HG03097 (cell line): ENCODE data around the gene PLOD1.
"Not testable (repeated sequence)": the region's sequence is repeated elsewhere in the genome, so short reads cannot be mapped to it uniquely, and the experiment has no call there.

Source experiments
- ATAC-seq: cut with Tn5 transposase; IDR thresholded peaks from one replicate; pipeline ENCODE4 v1.9.1; 2021; ENCODE audit not compliant: unreplicated experiment, low FRiP score

PLOD1 gene

GRCh38 chr1:12001249-12001917, 66.9 kb downstream of the PLOD1 start:
- ATAC-seq = no peak

GRCh38 chr1:12001996-12002493, 67.5 kb downstream of the PLOD1 start:
- no peak for ATAC-seq

- no peak for ATAC-seq
Measured at GRCh38 chr1:12003762-12004161, 69.2 kb downstream of the PLOD1 start.

DNA sequence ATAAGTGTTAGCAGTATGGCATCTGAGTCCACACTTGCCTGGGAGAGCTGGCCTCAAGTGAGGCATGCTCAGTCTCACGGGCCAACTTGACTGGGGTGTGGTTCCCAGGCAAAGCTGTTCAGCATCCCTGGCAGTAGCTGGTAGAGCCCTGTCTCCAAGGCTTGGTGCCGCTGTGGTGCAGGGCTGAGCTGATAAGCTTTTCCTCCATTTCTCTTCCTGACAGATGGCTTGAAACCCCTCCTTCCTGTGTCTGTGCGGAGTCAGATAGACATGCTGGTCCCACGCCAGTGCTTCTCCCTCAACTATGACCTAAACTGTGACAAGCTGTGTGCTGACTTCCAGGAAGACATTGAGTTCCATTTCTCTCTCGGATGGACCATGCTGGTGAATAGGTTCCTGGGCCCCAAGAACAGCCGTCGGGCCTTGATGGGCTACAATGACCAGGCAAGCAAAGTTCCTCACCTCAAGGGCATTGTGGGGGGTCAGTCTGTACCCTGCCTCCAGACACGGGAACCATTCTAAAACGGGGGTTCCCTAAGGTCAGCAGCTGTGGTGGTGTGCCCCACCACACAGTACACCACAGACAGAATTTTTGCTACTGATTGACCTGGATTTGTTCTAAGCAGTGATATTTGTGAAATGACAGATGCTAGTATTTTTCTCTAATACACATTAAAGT, 71.1 kb downstream of the PLOD1 start:
- no peak for ATAC-seq

DNA sequence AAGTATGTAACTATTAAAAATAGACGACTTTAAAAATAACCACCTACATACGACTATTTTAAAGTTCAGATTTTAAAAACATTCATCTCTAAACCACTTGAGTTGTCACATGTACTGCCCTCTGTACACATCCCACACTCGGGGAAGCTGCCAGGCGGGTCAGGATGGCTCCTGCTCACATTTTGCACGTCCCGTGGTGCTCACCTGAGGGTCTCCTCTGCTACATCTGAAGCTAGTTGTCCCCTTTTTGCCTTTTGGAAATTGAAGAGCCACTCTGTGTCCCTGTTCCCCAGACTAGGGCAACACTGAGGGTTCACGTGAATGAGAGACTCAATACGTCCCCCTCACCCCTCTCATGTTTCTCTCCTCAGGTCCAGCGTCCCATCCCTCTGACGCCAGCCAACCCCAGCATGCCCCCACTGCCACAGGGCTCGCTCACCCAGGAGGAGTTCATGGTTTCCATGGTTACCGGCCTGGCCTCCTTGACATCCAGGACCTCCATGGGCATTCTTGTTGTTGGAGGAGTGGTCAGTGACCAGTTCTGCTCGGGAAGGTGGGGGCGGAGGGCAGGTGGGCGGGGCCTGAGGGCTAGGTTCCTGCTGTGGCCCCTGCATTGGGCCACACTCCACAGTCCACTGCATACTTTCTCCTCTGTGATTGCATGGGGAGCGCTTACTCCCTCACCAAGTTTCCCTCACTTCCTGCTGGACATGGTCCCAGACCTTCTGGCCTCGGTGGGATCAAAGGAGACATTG, 71.8 kb downstream of the PLOD1 start:
- ATAC-seq = no peak

DNA sequence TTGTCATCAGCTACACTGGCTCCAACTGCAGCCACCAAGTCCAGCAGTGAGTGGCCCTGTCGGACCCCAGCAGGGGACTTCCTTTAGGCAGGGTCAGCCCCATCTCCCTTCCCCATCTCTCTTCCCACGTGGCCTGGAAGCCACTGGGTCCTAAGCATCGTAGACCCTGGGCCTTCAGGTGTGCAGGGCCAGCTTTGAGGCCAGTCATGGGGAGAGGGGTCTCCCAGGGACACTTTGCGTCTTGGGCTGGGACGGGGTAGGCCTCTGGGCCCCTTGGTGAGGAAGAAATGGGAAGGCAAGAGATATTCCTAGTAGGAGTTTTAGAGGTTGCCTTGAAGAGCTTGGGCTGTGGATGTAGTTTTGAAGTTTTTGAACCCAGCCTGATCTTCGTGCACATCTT, 72.7 kb downstream of the PLOD1 start:
- no peak for ATAC-seq

DNA sequence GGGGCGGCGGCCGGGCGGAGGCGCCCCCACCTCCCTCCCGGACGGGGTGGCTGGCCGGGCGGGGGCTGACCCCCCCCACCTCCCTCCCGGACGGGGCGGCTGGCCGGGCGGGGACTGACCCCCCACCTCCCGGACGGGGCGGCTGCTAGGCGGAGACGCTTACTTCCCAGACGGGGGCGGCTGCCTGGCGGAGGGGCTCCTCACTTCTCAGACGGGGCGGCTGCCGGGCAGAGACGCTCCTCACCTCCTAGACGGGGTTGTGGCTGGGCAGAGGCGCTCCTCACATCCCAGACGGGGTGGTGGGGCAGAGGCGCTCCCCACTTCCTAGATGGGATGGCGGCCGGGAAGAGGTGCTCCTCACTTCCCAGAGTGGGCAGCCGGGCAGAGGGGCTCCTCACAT, 73.8 kb downstream of the PLOD1 start:
- not testable (repeated sequence) for ATAC-seq

GRCh38 chr1:12009318-12009947, 74.9 kb downstream of the PLOD1 start:
- no peak for ATAC-seq

DNA sequence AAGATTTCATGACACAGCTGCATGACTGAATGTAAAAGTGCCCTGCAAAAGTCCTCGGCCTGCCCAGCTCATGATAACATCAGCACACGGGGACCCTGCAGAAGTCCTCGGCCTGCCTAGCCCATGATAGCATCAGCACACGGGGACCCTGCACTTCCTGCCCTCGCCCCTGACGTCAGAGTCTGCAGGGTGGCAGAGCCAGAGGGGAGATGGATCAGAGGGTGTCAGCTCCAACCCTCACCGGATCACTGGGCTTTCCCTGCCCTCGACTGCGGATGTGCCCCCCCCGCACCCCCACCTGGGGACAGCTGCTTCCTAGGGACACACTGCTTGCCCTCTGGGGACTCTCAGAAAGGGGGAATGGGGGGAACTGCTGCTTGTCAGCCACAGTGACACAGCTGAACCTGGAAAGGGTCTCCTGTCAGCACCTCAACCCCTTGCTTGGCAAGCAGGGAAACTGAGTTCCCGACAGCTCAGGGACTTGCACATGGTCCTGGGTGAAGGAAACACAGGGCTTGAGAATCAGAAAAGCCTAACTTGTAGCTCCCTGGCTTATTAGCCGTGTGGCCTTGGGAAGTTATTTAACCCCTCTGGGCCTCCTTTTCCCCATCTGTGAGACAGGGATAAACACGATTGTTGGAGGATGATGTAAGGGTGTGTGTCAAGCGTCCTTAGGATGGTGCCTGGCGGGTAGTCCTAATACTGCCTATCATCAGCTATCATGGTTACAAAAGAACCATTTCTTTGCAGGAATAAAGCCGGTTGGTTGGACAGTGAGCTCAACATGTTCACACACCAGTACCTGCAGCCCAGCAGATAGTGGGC, 76.4 kb downstream of the PLOD1 start:
- ATAC-seq = no peak

- no peak for ATAC-seq
Measured at GRCh38 chr1:12011998-12012397, 77.5 kb downstream of the PLOD1 start.

GRCh38 chr1:12012560-12013316, 78.2 kb downstream of the PLOD1 start:
- ATAC-seq = no peak

DNA sequence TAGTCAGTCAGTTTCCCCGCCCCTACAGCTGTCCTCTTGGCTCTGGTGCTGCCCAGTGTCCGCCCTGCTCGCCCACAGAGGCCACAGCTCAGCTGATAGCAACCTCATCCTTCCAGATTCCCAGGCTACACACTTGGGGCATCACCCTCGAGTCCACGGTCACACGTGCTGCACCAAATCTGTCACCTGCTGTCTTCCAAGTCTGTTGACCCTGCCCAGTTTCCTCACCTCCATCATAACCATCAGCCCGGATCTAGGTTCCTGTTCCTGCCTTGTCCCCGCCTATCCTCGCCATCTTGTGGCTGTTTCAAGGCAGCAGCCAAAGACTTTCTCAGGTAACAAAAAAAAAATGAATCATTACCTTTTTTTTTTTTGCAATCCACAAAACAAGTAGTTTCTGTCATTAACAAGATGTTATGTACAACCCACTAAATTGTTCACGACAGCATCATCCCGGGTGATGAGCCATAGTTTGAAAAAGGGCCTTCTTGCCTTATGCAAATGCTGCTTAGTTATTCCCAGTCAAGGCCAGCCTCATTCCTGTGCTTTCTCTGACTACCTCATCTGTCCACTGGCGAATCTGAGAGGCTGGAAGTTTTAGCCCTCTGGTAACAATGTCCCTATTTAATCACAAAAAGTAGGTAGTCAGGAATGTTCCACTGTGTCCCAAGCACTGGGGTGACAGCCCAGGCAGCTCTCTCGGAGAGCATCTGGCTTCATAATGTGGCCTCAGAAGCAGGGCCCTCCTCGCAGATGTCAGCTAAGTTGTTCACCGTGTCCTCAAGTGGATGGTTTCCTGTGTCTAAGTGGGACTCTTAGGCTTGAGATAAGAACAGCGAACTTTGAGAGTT, 79.8 kb downstream of the PLOD1 start:
- ATAC-seq = no peak

- no peak for ATAC-seq
Measured at GRCh38 chr1:12015001-12015491, 80.5 kb downstream of the PLOD1 start.

DNA sequence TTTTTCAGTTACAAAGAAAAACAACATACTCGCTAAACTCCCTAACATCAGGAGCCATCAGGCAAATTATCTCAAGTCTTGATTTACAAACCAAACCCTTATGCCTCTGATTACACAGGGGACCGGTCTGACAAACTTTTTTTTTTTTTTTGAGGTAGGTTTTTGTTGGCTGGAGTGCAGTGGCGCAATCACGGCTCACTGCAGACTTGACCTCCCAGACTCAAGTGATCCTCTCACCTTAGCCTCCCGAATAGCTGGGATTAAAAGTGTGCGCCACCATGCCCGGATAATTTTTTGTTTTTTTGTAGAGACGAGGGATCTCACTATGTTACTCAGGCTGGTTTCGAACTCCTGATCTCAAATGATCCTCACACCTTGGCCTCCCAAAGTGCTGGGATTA, 81.0 kb downstream of the PLOD1 start:
- no peak for ATAC-seq

DNA sequence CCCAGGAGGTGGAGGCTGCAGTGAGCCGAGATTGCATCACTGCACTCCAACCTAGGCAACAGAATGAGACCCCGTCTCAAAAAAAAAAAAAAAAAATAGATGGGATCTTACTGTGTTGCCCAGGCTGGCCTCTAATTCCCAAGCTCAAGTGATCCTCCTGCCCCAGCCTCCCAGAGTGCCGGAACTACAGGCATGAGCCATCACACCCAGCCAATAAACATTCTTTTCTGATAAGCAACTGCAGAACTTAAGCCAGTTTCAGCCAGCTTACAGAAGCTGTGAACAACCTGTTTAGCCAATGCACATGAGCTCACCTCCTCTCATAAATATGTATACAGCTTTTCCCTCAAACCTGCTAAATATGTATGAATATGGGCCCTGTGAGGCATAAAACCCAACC, 81.7 kb downstream of the PLOD1 start:
- ATAC-seq = no peak

DNA sequence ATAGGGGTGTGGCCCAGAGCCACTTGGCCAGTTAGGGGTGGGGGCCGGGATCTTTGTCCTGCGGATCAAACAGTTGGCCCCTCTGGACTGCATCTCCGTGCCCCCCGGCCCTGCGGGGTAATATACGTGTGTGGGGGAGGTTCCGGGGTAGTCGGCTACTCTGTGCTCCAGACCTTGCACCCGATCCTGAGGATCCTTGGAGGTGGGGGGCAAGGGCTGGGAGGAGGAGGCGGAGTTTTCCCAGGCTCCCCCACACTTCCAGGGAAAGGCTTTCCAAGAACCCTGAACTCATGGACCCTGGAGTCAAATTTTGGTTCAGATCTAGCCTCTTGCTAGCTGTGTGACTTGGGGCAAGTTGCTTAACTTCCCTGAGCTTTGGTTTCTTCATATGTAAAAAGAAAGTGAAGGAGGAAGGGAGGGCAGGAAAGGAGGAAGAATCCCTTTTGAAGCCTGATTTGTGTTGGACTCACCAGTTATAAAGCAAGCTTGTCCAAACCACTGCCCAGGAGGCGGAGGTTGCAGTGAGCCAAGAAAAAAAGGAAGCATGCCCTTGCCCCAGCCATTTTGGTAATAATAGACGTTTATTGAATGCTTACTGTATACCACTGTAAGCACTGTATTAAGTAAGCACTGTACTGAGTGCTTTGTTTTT, 85.5 kb downstream of the PLOD1 start:
- ATAC-seq = no peak

DNA sequence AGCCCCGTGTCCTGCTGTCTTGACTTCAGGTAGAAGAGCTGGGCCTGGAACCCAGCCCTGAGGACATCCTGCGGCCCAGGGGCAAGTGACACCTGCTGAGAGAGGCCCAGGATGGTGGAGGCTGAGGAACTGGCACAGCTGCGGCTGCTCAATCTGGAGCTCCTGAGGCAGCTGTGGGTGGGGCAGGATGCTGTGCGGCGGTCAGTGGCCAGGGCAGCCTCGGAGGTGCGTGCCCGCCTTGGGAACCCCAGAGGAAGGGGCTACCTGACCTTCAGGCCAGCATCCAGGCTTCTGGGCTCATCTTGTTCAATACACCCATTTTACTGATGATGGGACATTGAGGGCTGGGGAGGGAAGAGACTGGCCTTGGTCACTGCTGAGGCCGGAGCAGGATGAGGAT, 87.1 kb downstream of the PLOD1 start:
- no peak for ATAC-seq

DNA sequence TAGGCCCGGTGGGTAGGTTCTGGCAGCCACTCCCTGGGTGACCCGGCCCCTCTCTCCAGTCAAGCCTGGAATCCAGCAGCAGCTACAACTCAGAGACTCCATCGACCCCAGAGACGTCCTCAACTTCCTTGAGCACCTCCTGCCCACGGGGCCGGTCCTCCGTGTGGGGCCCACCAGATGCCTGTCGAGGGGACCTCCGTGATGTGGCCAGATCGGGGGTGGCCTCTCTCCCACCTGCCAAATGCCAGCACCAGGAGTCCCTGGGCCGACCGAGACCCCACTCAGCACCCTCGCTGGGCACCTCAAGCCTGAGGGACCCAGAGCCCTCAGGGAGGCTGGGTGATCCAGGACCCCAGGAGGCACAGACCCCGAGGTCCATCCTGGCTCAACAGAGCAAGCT, 87.5 kb downstream of the PLOD1 start:
- ATAC-seq = no peak
